Endothelial cell of umbilical vein (primary cell): ENCODE results near the gene SF3B5. TPM values are rescaled to one million over a fixed set of nuclear protein-coding genes. Genes with fewer than 3 reads are reported as not detected.

Experiments used
- BruUV-seq: library from RNA; stranded (reverse); fragments of 400-500 nt; replicated peaks from 2 replicates; lab custom pipeline; 2021; lab: Mats Ljungman, UMichigan
- CTCF ChIA-PET: fragments of 300-600, 350-600 bp; sonication (Branson Sonifier 250); formaldehyde crosslinking; loops from one replicate; lab custom pipeline; 2021; ENCODE audit warnings: antibody characterized with exemption, inconsistent platforms; lab: Charles Lee
- POLR2A ChIA-PET: fragments of 300-600, 350-600 bp; sonication (Branson Sonifier 250); formaldehyde crosslinking; loops from one replicate; lab custom pipeline; 2021; ENCODE audit warnings: antibody characterized with exemption, inconsistent platforms; lab: Charles Lee
- DNase-seq: peaks from one replicate; pipeline ENCODE4 v3.0.0-alpha.2; 2011; ENCODE audit warnings: low read depth, low spot score
- FAIRE-seq: peaks from 2 replicates; lab custom pipeline; 2011; peaks lifted over from hg19 to GRCh38; lab: Jason Lieb, UNC
- H2AFZ ChIP-seq: 2 replicates; pipeline ENCODE4 v1.6.0; 2012; ENCODE audit warnings: low read depth, low read length, control low read depth, inconsistent platforms
- H3K27ac ChIP-seq: 2 replicates; pipeline ENCODE4 v1.5.1; 2011; ENCODE audit warnings: low read depth, mild to moderate bottlenecking, control low read depth, low read length, moderate library complexity; ENCODE audit not compliant: insufficient read depth
- H3K27me3 ChIP-seq, 2 experiments: 2 replicates each; pipeline versions ENCODE4 v1.6.0 to v1.6.1; 2011; ENCODE audit warnings: low read length in 2 of 2, mixed read lengths in 1 of 2; ENCODE audit not compliant: control insufficient read depth in 2 of 2, insufficient read depth in 2 of 2
- H3K36me3 ChIP-seq, 2 experiments: 2 replicates in 1 of 2; 3 replicates in 1 of 2; pipeline ENCODE4 v1.5.1; 2011; ENCODE audit warnings: low read length in 2 of 2, mild to moderate bottlenecking in 1 of 2, moderate library complexity in 1 of 2; ENCODE audit not compliant: control insufficient read depth in 2 of 2, insufficient read depth in 2 of 2; ENCODE audit errors: extremely low read depth in 1 of 2
- H3K4me1 ChIP-seq: 3 replicates; pipeline ENCODE4 v1.5.1; 2011; ENCODE audit warnings: mild to moderate bottlenecking, low read length; ENCODE audit not compliant: control insufficient read depth, insufficient read depth; ENCODE audit errors: extremely low read depth
- H3K4me2 ChIP-seq: 2 replicates; pipeline ENCODE4 v1.6.1; 2011; ENCODE audit warnings: low read length, control low read depth, mixed read lengths; ENCODE audit not compliant: insufficient read depth
- H3K4me3 ChIP-seq, 3 experiments: fragments of 200-600 bp in 1 of 3; sonication (generic), shearing (Covaris generic) in 1 of 3; replicated peaks in 1 of 3; 2 replicates each; pipeline ENCODE4 v1.5.1; 2011 to 2016; ENCODE audit warnings: control low read depth in 3 of 3, low read length in 3 of 3, mild to moderate bottlenecking in 2 of 3, inconsistent platforms in 1 of 3, low read depth in 1 of 3, moderate library complexity in 1 of 3; ENCODE audit not compliant: insufficient read depth in 1 of 3
- H3K79me2 ChIP-seq: 2 replicates; pipeline ENCODE4 v1.6.0; 2012; ENCODE audit warnings: low read length, inconsistent platforms; ENCODE audit not compliant: control insufficient read depth, insufficient read depth
- H3K9ac ChIP-seq: replicated peaks from 2 replicates; pipeline ENCODE3; 2011; ENCODE audit warnings: low read length, control low read depth; ENCODE audit not compliant: insufficient read depth; ENCODE audit errors: extremely low read depth
- H3K9me1 ChIP-seq: replicated peaks from 3 replicates; pipeline ENCODE4 v1.6.0; 2011; ENCODE audit warnings: mild to moderate bottlenecking, low read length; ENCODE audit not compliant: control insufficient read depth, insufficient read depth; ENCODE audit errors: extremely low read depth
- H3K9me3 ChIP-seq: replicated peaks from 2 replicates; pipeline ENCODE4 v1.5.1; 2012; ENCODE audit warnings: low read length, inconsistent platforms; ENCODE audit not compliant: control insufficient read depth, insufficient read depth
- H4K20me1 ChIP-seq: replicated peaks from 2 replicates; pipeline ENCODE3; 2011; ENCODE audit warnings: mild to moderate bottlenecking, low read length; ENCODE audit not compliant: control insufficient read depth, insufficient read depth; ENCODE audit errors: extremely low read depth
- CTCF ChIP-seq, 2 donors: IDR thresholded peaks; 1 replicate in 1 of 2; 2 replicates in 1 of 2; pipeline ENCODE4 v1.5.1; 2011; ENCODE audit warnings: low read length in 2 of 2, mild to moderate bottlenecking in 2 of 2, moderate library complexity in 2 of 2, control low read depth in 1 of 2, inconsistent platforms in 1 of 2, low read depth in 1 of 2; ENCODE audit not compliant: insufficient read depth in 1 of 2; ENCODE audit errors: extremely low read depth in 1 of 2
- EZH2 ChIP-seq: IDR thresholded peaks from 2 replicates; pipeline ENCODE4 v1.6.1; 2012; ENCODE audit warnings: borderline replicate concordance, low read depth, mild to moderate bottlenecking, moderate library complexity, low read length, inconsistent platforms; ENCODE audit not compliant: severe bottlenecking
- FOS ChIP-seq: IDR thresholded peaks from 2 replicates; pipeline ENCODE4 v1.6.1; 2011; ENCODE audit warnings: mild to moderate bottlenecking, low read length, moderate library complexity, borderline replicate concordance; ENCODE audit not compliant: insufficient read depth
- GATA2 ChIP-seq: IDR thresholded peaks from 2 replicates; pipeline ENCODE4 v1.7.0; 2011; ENCODE audit warnings: low read depth, mild to moderate bottlenecking, moderate library complexity, mixed read lengths, low read length; ENCODE audit not compliant: insufficient read length, insufficient read depth
- JUN ChIP-seq: IDR thresholded peaks from 2 replicates; pipeline ENCODE4 v1.6.1; 2011; ENCODE audit warnings: borderline replicate concordance, low read depth; ENCODE audit not compliant: insufficient read length, insufficient read depth
- MYC ChIP-seq: IDR thresholded peaks from one replicate; pipeline ENCODE4 v1.6.1; 2011; ENCODE audit warnings: mild to moderate bottlenecking, low read depth, low read length
- POLR2A ChIP-seq: IDR thresholded peaks from 2 replicates; pipeline ENCODE4 v1.6.1; 2012; ENCODE audit warnings: low read depth, mild to moderate bottlenecking, control low read depth, low read length
- POLR2AphosphoS5 ChIP-seq: IDR thresholded peaks from 2 replicates; pipeline ENCODE4 v1.6.1; 2012; ENCODE audit warnings: low read depth, mild to moderate bottlenecking, control low read depth, low read length, moderate library complexity; ENCODE audit not compliant: insufficient read depth
- dilution Hi-C: fragments of 300-500 bp; cut with MboI; formaldehyde crosslinking; loops from one replicate; pipeline ENCODE4 v1.15.0; 2019; ENCODE audit warnings: low sequenced_read_pairs; ENCODE audit not compliant: extremely low pct_ligation_motif_present
- intact Hi-C: fragments of 100-400 bp; cut with micrococcal nuclease; formaldehyde crosslinking; loops from one replicate; pipeline ENCODE4 v1.10.0; 2022
- polyA plus RNA-seq, 4 experiments: library from polyadenylated mRNA; depleted of rRNA in 3 of 4; stranded (reverse) in 3 of 4; unstranded in 1 of 4; fragments of >200 nt; gene quantifications; 2 replicates each; pipeline versions ENCODE4 v1.2.1 to v1.2.3, GENCODE V29; 2011 to 2012; ENCODE audit warnings: missing spikeins in 1 of 4
- total RNA-seq: library from RNA; stranded (reverse); gene quantifications from 2 replicates; pipeline ENCODE4 v1.2.3, GENCODE V29; 2021
- TF ChIP-seq, protein P1 (sequence below): IDR thresholded peaks from 2 replicates; pipeline ENCODE4 v1.6.1; 2011; ENCODE audit not compliant: insufficient read depth, insufficient read length

Gene SF3B5
- total and polyA plus RNA-seq, 2 donors (not counting 3 experiments of a cell fraction or from before 2014, with no cell fraction given): 185 to 540 TPM

DNA sequence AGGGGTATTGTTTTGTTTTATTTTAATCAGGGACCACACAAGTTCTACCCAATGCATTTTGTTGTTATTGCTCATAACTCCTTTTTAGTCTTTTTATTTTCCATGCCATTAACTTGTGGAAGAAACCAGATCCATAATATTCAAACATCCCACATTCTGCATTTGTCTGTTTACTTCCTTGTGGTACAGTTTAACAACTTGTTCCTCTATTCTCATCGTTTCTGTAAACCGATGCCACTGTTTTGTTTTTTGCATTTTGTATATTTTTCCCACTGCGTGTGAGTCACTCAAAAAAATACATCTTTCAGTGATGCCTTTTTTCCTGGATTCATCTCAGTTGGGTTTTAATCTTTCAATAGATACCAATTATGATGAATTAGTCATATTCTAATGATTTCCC is 22.3 kb downstream of the SF3B5 start:
- no peak overlapping the region for H3K9ac ChIP-seq
- TF ChIP-seq POLR2AphosphoS5 (no peak), GATA2 (no peak), EZH2 (no peak), JUN (no peak), CTCF (IDR thresholded peaks at IDR 0.05; ENCODE audit: extremely low read depth in 1 of 2, insufficient read depth in 1 of 2, low read depth in 1 of 2, low read length in 2 of 2) (no peak), MYC (no peak), POLR2A (no peak), FOS (no peak)
- TF ChIP-seq, protein P1, sequence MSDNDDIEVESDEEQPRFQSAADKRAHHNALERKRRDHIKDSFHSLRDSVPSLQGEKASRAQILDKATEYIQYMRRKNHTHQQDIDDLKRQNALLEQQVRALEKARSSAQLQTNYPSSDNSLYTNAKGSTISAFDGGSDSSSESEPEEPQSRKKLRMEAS: no peak
- H3K27ac ChIP-seq: no peak overlapping the region
- no TSS peak for BruUV-seq
- H3K79me2 ChIP-seq: no peaks in the 10 kb centered on the region
- no peak for DNase-seq
- H3K4me1 ChIP-seq: no peaks in the 10 kb centered on the region
- no peaks in the 10 kb centered on the region for H3K9me3 ChIP-seq
- no peak overlapping the region for H3K4me2 ChIP-seq
- no peaks in the 10 kb centered on the region for H3K9me1 ChIP-seq
- H4K20me1 ChIP-seq: no peaks in the 10 kb centered on the region
- H3K36me3 ChIP-seq: no peaks in the 10 kb centered on the region
- ChIA-PET CTCF (no interaction called here), POLR2A (no interaction called here)
- no peak overlapping the region for H3K4me3 ChIP-seq
- H3K27me3 ChIP-seq: peaks cover 23 to 33% of the 10 kb centered on the region in 2 experiments
- H2AFZ ChIP-seq: no peak overlapping the region
- dilution Hi-C loops: no loop called here
- FAIRE-seq: no peak
- intact Hi-C loops: no loop called here
